ENCODE measurements around the gene CHRNA10.
"Not testable (repeated sequence)": the region's sequence is repeated elsewhere in the genome, so short reads cannot be mapped to it uniquely, and the experiment has no call there.

Gene CHRNA10

GRCh38 chr11:3652514-3652913 is 18.7 kb downstream of the CHRNA10 start:
- H3K4me1 Mint-ChIP-seq (ENCODE audit: low read depth); H3K36me3 Mint-ChIP-seq (ENCODE audit: low read depth); H3K4me3 Mint-ChIP-seq; H3K27ac Mint-ChIP-seq; DNase-seq; H3K9me3 Mint-ChIP-seq: not testable (repeated sequence)
- peaks cover 43% of the 10 kb centered on the region for H3K27me3 Mint-ChIP-seq

- DNase-seq; H3K36me3 Mint-ChIP-seq (ENCODE audit: low read depth); H3K4me3 Mint-ChIP-seq; H3K27ac Mint-ChIP-seq; H3K4me1 Mint-ChIP-seq (ENCODE audit: low read depth); H3K9me3 Mint-ChIP-seq: not testable (repeated sequence)
- H3K27me3 Mint-ChIP-seq = peaks cover 60% of the 10 kb centered on the region
Measured at GRCh38 chr11:3649374-3649773, 21.8 kb downstream of the CHRNA10 start.

GRCh38 chr11:3648843-3649242 is 22.3 kb downstream of the CHRNA10 start:
- not testable (repeated sequence) for H3K4me1 Mint-ChIP-seq (ENCODE audit: low read depth); DNase-seq; H3K4me3 Mint-ChIP-seq; H3K36me3 Mint-ChIP-seq (ENCODE audit: low read depth); H3K9me3 Mint-ChIP-seq; H3K27ac Mint-ChIP-seq
- peaks cover 64% of the 10 kb centered on the region for H3K27me3 Mint-ChIP-seq

- no peak overlapping the region for H3K4me3 Mint-ChIP-seq
- H3K27me3 Mint-ChIP-seq = peaks cover 74% of the 10 kb centered on the region
- no peak overlapping the region for H3K27ac Mint-ChIP-seq
- H3K4me1 Mint-ChIP-seq (ENCODE audit: low read depth) = peaks cover 8% of the 10 kb centered on the region
- no peaks in the 10 kb centered on the region for H3K9me3 Mint-ChIP-seq
- no peaks in the 10 kb centered on the region for H3K36me3 Mint-ChIP-seq (ENCODE audit: low read depth)
- DNase-seq = no peak
Measured at GRCh38 chr11:3645552-3645951, 25.6 kb downstream of the CHRNA10 start.

GRCh38 chr11:3644817-3645235 is 26.4 kb downstream of the CHRNA10 start, which contains the start of gene ART1:
ART1 (plus strand) TSS chr11:3645128; CDS start chr11:3659214, 14,086 bp downstream.
- H3K27me3 Mint-ChIP-seq = peaks cover 67% of the 10 kb centered on the region
- no peak for DNase-seq
- H3K36me3 Mint-ChIP-seq (ENCODE audit: low read depth) = no peaks in the 10 kb centered on the region
- H3K27ac Mint-ChIP-seq = no peak within 1 kb of the TSS
- peaks cover 8% of the 10 kb centered on the region for H3K4me1 Mint-ChIP-seq (ENCODE audit: low read depth)
- H3K9me3 Mint-ChIP-seq = no peaks in the 10 kb centered on the region
- H3K4me3 Mint-ChIP-seq = no peak within 1 kb of the TSS

- Mint-ChIP-seq H3K4me3 (peak overlapping the region; percentile 69), H3K27me3 (peaks cover 52% of the 10 kb centered on the region)
- not testable (repeated sequence) for H3K4me1 Mint-ChIP-seq (ENCODE audit: low read depth); DNase-seq; H3K27ac Mint-ChIP-seq; H3K9me3 Mint-ChIP-seq; H3K36me3 Mint-ChIP-seq (ENCODE audit: low read depth)
Measured at GRCh38 chr11:3643102-3643546, 28.1 kb downstream of the CHRNA10 start.

GRCh38 chr11:3642071-3642951 is 28.9 kb downstream of the CHRNA10 start:
- DNase-seq = peak; percentile 88
- H3K36me3 Mint-ChIP-seq (ENCODE audit: low read depth) = no peaks in the 10 kb centered on the region
- peaks cover 47% of the 10 kb centered on the region for H3K27me3 Mint-ChIP-seq
- no peak overlapping the region for H3K27ac Mint-ChIP-seq
- H3K9me3 Mint-ChIP-seq = no peaks in the 10 kb centered on the region
- peaks cover 8% of the 10 kb centered on the region for H3K4me1 Mint-ChIP-seq (ENCODE audit: low read depth)
- H3K4me3 Mint-ChIP-seq = peak overlapping the region; percentile 69

GRCh38 chr11:3641701-3642070 is 29.5 kb downstream of the CHRNA10 start, which contains the start of gene ART5:
ART5 (minus strand) TSS chr11:3641992; CDS start chr11:3641862, 130 bp downstream.
- H3K4me3 Mint-ChIP-seq = peak within 1 kb of the TSS; percentile 69
- DNase-seq = no peak
- no peak within 1 kb of the TSS for H3K27ac Mint-ChIP-seq
- H3K36me3 Mint-ChIP-seq (ENCODE audit: low read depth) = no peaks in the 10 kb centered on the region
- H3K4me1 Mint-ChIP-seq (ENCODE audit: low read depth) = peaks cover 8% of the 10 kb centered on the region
- no peaks in the 10 kb centered on the region for H3K9me3 Mint-ChIP-seq
- H3K27me3 Mint-ChIP-seq = peaks cover 45% of the 10 kb centered on the region

GRCh38 chr11:3641191-3641590 is 30.0 kb downstream of the CHRNA10 start:
- Mint-ChIP-seq H3K4me1 (ENCODE audit: low read depth) (peaks cover 8% of the 10 kb centered on the region), H3K36me3 (ENCODE audit: low read depth) (no peaks in the 10 kb centered on the region), H3K4me3 (peak overlapping the region; percentile 21), H3K9me3 (no peaks in the 10 kb centered on the region), H3K27ac (no peak overlapping the region), H3K27me3 (peaks cover 40% of the 10 kb centered on the region)
- DNase-seq = no peak

GRCh38 chr11:3639841-3640240 is 31.3 kb downstream of the CHRNA10 start:
- H3K36me3 Mint-ChIP-seq (ENCODE audit: low read depth) = no peaks in the 10 kb centered on the region
- H3K4me1 Mint-ChIP-seq (ENCODE audit: low read depth) = peaks cover 8% of the 10 kb centered on the region
- H3K27ac Mint-ChIP-seq = no peak overlapping the region
- DNase-seq = no peak
- no peak overlapping the region for H3K4me3 Mint-ChIP-seq
- H3K9me3 Mint-ChIP-seq = no peaks in the 10 kb centered on the region
- H3K27me3 Mint-ChIP-seq = peaks cover 29% of the 10 kb centered on the region

- Mint-ChIP-seq H3K4me3 (no peak overlapping the region), H3K9me3 (no peaks in the 10 kb centered on the region), H3K4me1 (ENCODE audit: low read depth) (peaks cover 8% of the 10 kb centered on the region), H3K36me3 (ENCODE audit: low read depth) (no peaks in the 10 kb centered on the region), H3K27ac (no peak overlapping the region), H3K27me3 (peaks cover 17% of the 10 kb centered on the region)
- no peak for DNase-seq
Measured at GRCh38 chr11:3638513-3638912, 32.7 kb downstream of the CHRNA10 start.

GRCh38 chr11:3637201-3637600 is 34.0 kb downstream of the CHRNA10 start:
- no peaks in the 10 kb centered on the region for H3K9me3 Mint-ChIP-seq
- no peak overlapping the region for H3K4me3 Mint-ChIP-seq
- H3K27ac Mint-ChIP-seq = no peak overlapping the region
- DNase-seq = no peak
- H3K36me3 Mint-ChIP-seq (ENCODE audit: low read depth) = no peaks in the 10 kb centered on the region
- H3K27me3 Mint-ChIP-seq = peaks cover 7% of the 10 kb centered on the region
- H3K4me1 Mint-ChIP-seq (ENCODE audit: low read depth) = peaks cover 2% of the 10 kb centered on the region

GRCh38 chr11:3635641-3636375 is 35.4 kb downstream of the CHRNA10 start:
- Mint-ChIP-seq H3K27me3 (peaks cover under 1% of the 10 kb centered on the region), H3K4me1 (ENCODE audit: low read depth) (no peaks in the 10 kb centered on the region), H3K4me3 (no peak overlapping the region), H3K36me3 (ENCODE audit: low read depth) (no peaks in the 10 kb centered on the region), H3K9me3 (no peaks in the 10 kb centered on the region), H3K27ac (no peak overlapping the region)
- no peak for DNase-seq

- Mint-ChIP-seq H3K27ac (no peak overlapping the region), H3K9me3 (no peaks in the 10 kb centered on the region), H3K4me1 (ENCODE audit: low read depth) (no peaks in the 10 kb centered on the region), H3K27me3 (no peaks in the 10 kb centered on the region), H3K4me3 (no peak overlapping the region), H3K36me3 (ENCODE audit: low read depth) (no peaks in the 10 kb centered on the region)
- DNase-seq = no peak
Measured at GRCh38 chr11:3632070-3632660, 39.0 kb downstream of the CHRNA10 start.
